SK-N-DZ (cell line): ENCODE data around the gene VPS51.

Experiments used
- small RNA-seq, 2 experiments: library from RNA; depleted of rRNA; stranded (forward); fragments of <200 nt; gene quantifications; one replicate each; pipeline ENCODE3, GENCODE V24; 2014

Gene VPS51

Small RNA genes within 50 kb of the gene (small RNA-seq; reads per million reads assigned to genes)
- gene HIGD1AP10 (0 reads per million in 2 experiments), gene PDCL2P2 (0 reads per million in 2 experiments), gene RNU2-23P (17.7 to 22.0 reads per million in 2 experiments)
